Eye (tissue), 1 donor: ENCODE results near the gene KIRREL3.
A peak's percentile ranks its signal among the peaks of the same experiment; 100 is the strongest.

Experiments used
- DNase-seq: peaks from one replicate; pipeline ENCODE4 v3.0.0-alpha.2; 2015

KIRREL3 gene

DNA sequence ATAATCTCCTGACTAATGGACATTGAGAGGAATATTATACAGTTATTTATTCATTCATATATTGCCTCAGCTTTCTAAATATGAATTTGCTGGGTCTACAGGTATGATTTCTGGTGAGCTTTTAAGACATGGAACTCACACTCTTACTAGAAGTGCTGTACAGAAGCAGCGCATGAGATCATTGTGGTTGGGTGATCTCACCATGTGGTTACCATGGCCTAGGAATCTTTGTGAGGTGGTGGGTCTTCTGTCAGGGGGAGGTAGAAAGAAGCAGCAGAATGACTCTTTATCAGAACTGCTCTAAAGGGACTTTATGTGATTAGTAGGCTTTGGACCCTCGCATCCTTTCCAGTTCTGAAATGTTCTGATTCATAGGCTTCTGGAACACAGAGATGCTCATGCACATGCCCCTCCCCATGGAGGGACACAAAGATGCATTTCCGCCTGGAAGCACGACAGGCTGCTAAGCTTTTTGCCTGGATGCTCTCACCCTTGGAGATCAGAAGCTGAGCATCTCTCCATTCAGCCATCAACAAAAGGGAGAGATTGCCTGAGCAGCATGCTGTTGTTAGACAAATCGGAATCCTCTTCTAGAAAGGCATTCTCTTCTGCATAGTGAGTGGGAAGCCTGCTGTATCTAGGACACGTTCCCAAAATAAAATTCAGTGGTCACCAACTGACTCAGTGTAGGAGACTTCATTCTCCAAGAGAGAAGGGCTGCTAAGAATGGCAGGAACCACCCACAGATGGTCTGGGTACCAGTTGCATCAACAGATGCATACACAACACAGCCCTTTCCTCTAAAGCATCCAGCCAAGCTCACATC, 51.3 kb downstream of the KIRREL3 start:
- DNase-seq = peak; percentile 64

DNA sequence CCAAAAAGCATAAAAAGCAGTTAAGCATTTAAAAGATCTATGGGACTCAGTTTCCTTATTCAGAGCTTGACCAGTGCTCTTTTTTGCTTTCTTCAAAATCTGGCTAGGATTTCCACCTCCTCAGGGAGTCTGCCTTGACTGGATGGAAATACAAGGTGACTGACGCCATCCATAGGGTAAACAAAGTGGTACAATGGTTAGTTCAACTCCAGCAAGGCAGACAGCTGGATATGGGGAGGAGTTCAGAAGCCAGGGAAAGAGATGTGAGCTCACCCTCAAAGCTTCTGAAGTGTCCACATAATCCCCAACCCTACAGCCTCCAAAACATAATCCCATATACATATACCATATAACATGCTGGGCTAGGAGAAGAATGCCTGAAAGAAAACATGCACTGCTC, 52.0 kb downstream of the KIRREL3 start:
- no peak for DNase-seq

DNA sequence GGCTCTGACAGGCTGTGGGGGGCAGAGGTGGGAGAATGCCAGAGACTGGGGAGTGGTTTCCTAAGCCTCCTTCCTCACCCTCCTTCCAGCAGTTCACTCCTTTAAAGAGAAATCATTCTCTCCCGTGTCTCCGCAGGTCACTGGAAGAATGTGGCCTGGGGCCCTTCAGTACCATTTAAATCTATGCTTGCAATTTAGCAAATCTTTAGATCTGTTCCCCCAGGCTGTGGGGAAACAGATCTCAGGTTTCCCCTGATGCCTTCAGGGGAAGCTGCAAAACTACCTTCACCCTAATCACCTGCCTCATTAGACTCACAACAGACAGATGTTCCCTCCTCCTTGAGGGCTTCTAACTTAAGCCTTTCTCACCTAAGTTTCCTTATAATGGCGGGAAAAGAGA, 55.3 kb downstream of the KIRREL3 start:
- no peak for DNase-seq

DNA sequence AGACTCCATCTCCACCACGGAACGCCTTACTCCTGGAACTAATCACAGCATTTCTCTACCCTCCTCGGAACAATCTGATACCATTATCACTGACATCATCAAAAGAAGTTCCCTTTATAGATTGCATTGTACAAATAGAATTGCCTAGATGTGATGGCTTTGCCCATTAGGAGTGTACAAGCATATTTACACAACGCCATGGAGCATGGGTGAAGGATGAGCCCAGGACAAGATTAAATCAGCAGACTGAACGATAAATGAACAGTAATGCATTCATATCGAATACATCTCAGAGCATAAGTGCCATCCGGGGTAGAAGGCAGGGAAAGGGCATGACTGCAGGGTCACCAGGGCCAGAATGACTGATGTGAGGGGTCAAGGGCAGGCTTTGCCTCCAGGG, 57.3 kb downstream of the KIRREL3 start:
- no peak for DNase-seq

DNA sequence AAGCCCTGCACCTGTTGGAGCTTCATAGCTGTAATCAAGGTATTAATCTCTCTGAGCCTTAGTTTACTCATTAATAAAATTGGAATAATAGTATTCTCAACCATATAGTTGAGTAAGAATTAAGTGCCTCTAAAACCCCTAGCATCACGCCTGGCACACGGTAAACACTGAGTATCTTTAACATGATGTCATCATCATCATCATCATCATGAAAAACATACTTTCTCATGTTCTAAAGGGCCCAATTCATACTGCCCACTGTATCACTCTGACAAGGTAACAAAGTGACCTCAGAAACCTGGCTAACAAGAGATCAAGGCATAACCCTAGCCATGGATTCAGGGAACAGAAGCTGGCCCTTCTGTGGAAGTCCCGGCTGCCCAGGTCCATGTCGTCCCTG, 58.4 kb downstream of the KIRREL3 start:
- DNase-seq = no peak

DNA sequence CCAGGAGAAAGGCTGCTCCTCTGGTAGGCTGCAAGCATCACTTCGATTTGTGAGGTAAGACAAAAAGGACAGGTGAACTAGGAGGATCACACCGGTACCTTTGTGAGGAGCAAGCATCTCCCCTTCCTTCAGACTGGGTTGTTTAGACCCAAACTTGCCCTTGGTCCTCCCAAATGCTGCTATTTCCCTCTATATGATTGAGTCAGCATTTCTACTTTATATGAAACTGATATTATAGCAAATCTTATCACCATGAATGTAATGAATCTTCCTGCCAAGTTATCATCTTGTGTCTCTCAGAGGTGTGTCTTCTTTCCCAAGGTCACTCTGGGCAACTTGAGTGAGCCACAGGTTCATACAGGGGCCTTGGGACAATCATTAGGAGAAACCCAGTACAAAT, 61.0 kb downstream of the KIRREL3 start:
- DNase-seq = no peak

DNA sequence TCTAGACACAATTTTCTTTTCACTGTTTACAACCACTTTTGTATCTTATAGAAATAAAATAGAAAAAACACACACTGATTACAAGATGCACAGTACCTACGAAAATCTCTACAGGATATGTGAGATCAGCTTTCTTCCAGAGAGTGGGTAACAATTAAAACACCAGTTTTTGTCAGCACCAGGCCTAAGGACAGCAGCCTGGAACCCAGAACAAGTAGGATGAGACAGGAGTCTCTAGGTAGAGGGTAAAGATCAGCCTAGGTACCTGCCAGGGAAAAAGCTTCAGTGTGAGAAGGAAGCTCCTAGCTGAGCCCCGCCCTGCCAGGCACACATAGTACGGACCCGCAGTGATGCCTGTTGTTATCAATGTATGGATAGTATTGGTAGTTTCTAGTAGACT, 61.9 kb downstream of the KIRREL3 start:
- DNase-seq = no peak

DNA sequence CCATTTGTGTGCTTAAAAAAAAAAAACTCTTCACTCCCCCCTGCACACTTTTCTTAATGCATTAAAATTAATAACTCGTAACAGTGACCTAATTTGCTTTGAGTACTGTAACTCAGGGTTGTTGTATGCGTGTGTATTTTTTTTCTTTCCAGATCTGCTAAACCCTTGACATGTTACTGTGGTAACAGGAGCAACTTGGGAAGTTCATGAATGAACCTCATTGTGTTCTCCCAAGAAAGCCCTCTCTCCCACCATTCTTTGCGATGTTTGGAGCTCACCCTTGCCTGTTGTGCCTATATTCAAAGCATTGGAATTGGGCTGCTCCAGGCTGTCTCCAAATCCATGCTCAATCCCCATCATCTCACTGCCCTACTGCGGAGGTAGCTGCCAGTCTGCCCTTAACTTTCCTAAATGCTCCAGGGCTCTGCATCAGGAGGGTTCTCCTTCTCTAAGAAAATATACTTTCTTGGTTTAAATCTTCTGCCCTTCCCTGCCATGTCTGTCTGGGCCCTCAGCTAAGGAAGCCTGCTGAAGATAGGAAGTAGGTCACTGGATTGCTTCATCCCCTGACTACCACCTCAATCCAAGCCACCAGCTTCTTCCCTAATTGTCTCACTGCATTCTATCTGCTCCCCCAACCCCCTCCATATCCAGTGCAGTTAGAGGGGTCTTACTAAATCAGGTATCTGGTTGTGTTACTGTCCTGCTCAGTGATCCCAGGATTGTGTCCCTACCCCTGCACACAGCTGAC, 70.3 kb downstream of the KIRREL3 start:
- DNase-seq = peak; percentile 45

DNA sequence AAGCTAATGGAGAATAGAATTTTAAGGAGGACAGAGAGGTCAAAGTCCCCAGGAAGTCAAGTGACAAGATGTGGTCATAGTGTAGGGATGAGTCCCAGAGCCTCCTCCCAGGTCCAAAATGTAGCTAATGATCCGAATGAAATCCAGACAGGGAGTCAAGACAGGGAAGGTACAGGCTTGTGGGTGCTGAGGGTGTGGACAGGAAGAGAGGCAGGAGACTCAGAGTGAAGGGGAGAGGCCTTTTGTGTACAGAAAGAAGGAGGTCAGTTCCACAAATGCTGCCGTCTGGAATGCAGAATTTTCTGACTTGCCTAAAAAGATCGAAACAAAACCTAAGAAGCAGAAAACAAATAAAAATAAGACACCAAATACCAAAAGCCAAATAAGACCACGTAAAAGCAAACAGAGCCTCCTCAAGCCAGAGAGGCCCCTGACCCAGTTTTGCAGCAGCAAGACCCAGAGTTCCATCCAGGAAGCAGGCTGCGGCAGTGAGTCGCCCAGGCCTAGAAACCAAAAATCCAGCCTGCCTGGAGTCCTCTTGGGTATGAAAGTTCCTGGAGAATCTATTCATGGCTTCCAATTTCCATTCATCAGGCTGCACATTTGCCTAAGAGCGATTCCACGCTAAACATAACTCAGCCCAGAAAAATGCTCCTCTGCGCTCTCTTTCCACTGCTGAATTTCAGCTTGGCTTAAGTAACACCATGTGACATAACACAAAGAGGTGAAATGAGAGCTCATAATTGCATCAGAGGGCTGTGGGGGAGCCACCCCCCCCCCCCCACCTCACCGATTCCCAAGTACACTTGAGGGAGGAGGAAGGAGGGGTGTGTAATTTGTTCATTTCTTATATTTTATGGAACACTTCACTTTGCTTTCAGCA, 71.2 kb downstream of the KIRREL3 start:
- DNase-seq = peak; percentile 68

DNA sequence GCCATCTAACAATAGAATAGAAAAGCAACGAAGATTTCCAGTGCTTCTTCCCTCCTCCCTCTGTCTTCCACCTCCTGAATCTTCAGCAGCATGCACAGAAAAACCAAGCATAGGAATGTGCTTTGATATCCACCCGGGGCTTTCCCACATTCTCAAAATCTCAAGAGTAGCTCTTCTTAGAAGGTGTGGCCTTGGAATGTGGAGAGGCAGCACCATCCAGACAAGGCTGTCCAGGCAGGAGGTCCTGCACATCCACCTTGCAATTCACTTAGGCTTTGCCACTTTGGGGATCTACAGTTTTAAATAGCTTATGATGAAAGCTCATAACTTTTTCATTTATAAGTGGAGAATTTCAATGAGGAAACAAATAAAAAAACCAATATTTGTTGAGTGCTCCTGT, 72.9 kb downstream of the KIRREL3 start:
- no peak for DNase-seq

DNA sequence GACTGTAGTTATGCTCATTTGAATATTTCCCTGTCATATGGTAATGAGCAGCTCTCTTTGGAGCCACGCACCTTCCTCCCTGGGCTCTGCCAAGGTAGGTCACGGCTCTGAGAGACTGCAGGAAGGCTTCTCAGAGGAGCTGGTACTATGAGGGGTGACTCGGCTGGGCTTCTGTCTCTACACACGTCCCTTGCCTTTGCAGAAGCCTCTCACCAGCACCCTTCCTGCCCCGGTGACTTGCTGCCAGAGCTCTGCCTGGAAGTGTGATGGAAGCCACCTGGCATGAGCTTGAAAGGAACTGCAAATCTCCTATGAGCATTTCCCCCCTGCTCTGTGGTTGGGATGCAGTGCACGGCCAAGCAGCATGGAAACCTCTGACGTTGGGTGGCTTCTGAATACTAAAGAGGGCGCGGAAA, 74.2 kb downstream of the KIRREL3 start:
- DNase-seq = no peak

DNA sequence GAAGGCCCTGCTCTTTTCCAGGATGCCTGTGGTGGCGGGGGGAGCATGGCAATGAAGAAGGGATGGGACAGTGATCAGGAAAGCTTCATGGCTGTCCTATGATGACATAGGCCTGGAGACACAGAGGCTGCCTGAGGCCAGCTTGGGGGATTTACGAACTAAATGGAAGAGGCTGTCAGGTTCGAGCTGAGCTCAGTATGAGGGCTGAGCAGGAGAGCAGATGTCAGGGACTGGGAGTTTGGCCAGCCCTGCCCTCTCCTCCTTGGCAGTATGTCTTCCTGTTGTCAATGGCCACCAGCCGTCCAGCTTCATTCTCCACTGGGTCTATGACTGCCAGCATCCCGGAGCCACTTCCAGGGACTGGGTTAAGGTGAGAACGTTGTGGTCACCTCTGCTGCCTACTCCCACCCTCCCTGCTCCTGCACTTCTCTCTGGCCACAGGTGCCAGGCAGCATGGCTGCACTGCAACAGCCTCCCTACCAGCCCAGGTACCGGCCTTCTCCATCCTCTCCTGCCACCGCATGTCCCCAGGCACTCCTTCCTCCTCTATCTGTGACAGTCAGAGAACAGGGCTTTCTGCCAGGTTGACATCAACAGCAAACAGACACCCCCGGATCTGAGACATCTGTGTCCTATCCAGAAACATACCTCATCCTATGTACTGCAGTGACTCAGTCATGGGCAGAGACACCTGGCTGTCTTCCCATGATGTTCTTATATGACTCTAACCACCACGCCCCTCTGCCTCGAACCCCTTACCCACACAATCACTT, 75.1 kb downstream of the KIRREL3 start:
- DNase-seq = no peak

DNA sequence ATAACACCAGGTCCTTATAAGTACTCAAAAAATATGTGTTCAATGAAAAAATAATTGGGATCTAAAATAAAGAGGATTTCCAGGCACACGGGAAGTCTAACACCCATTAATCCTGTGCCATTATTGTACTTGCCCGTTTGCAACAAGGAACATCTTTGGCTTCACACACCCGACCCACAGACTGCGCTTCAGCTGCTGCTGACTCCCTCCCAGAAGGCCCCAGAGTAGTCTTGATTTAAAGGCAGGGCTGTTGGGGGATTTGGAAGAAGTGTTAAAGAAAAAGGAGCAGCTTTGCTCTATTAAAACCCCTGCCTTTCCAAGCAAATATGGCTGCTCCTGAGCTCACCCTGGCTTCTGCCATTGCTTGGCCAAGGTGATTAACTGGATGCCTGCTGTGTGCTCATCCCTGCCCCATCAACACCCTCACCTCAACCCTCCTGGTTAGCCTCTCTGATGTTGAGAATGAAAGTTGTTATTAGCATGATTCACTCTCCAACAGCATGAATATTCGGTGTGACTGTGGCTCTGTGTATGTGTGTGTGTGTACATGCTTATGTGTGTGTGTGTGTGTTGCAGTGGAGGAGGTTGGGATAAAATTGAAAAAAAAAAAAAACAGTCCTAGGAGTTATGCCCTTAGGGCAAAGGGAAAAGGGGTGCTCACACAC, 76.1 kb downstream of the KIRREL3 start:
- no peak for DNase-seq

DNA sequence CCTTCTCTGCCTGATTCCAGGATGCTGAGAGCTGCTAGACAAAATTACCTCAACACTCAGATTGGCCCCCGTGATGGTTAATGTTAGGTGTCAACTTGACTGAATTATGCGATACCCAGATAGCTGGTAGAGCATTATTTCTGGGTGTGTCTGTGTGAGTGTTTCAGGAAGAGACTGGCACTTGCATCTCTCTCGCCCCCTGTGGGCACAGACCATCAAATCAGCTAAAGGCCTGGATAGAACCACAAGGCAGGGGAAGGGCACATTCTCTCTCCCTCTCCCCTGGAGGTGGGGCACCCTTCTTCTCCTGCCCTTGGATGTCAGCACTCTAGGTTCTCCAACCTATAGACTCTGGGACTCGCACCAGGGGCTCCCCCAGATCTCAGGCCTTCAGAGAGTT, 79.7 kb downstream of the KIRREL3 start:
- DNase-seq = no peak

DNA sequence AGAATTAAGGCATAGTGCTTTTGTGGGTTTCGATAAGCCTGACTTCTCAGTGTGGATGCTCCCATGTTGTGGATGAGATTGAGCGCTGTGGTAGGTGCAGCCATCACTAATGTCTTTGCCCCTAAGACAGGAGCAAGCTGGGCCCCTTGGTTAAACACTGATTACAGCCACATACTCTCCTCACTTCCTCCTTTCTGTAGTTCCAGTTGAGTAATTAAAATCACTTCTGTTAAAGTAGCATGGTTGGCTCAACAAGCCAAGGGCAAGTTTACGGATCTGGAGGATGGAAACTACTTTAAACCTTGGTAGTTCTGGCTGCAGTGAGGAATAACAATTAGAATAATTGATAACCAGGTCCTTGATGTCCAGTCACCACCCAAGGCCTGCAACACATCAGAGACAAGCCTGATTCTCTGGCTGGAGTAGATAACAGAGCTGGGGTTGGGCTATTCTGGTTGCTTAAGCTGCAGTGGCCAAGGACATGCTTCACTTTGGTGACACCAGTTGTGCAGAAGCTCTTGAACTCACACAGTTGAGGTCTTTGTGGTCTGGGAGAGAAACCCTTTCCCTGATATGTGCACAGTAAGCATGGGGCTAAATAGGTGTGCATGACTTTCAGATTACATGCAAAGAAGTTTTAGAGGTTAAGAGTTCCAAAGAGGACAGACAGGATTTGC, 81.3 kb downstream of the KIRREL3 start:
- DNase-seq = no peak

DNA sequence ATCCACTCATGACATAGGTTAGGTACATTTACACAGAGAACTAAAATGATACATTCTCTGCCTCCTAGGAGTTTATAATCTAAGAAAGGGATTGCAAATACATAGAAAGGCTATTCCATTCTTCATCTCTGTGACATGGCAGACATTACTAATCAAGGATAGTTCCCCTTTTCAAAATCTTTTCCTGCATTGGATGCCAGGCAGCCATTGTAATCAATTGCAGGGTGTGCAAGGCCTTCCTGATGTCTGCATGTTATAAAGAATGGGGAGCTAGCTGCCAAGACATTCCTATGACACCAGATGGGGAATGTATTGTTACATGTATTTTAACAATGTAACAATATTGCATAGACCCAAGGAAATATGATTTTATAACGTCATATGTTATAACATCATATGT, 82.0 kb downstream of the KIRREL3 start:
- DNase-seq = no peak

DNA sequence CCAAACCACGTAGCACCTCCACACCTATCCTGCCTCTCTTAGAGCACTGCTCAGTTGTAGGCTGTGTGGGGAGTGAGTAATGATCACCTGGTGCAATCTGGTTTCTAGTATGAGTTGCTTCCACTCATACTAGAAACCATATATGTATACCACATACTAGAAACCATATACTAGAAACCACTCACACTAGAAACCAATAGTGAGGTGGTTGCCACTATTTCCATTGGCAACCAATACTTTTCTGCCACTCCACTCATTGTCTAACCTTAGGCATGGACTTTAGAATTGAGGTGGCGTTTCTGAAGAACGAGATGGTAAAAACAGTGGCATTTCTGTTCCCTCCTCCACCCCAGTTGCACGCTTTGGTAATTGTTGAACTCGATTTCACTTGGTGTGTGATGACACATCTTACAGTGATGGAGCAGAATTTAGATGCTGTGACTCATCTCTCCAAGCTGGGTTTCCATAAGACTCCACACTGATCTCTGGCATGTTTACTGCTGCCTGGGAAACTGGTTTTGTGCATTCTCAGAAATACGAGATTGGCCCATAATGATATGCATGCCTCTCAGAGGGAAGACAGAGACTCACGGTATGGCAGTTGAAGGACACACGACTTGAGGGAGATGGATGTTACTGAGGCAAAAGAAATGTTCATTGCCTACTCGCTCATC, 82.9 kb downstream of the KIRREL3 start:
- no peak for DNase-seq

DNA sequence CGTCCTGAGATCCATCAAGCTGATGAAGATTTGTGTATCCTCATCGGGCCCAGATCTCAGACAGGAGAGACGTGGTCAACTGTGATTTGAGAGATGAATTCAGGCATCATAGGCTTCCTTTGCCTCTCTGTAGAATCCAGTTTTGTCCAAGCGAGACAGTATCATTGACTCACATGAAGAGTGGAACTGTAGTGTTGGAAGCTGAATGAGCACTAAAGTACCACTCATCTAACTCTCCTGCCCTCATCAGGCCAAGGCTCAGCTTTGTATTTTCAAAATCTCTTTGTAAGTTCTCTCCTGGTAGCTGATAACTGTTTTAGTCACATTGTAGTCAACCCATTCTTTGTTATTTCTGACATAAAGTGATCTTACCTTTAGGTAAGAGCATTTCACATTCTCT, 85.1 kb downstream of the KIRREL3 start:
- no peak for DNase-seq

DNA sequence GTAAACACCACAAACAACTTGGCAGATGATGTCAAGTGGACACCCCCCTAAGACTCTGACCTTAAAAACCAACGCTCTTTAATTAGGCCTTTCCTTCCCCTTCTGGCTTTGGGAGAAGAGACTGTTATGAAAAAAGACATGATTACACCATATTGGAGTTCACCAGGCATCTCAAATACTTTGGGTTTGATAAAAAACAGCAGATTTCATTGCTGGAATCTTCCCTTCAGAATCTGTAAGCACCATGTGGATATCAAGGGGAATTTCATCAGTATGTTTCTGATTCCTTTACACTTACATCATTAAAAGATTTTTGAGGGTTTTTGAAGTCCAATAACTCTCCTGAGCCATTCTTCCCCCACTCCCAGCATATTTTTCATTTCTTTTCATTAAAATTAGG, 85.6 kb downstream of the KIRREL3 start:
- DNase-seq = no peak

DNA sequence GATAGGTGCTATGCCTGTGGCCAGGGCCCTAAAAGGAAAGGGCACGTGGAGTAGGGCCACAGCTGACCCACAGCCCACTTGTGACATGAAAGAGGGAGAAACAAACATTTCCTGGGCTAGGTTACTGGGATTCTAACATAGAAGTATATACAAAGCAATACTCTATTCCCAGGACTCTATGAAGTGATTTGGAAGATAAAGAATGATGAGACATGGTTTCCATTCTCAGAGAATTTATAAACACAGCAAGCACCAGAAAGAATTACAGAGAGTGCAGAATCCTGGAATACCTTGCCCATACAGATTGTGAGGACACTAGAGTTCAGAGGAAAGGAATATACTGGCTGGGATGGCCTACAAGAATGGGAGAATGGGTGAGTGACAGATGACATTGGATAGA, 86.4 kb downstream of the KIRREL3 start:
- no peak for DNase-seq

DNA sequence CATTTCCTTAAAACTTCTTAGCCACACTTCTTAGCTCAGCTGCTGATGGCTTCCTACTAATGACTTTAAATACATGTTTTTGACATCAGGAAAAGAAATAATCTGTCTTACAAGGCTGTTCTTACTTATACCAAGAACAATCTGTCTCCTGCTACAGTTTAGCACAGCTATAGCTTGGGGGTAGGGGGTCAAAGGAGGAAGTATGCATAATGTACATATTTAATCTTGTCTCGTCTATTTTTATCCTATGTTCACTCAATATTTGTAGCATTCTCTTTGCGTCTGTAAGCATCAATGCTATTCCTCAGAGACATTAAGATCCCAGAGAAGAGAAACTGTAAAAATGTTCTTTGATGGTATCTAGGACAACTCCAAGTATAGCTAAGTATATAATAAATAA, 96.0 kb downstream of the KIRREL3 start:
- no peak for DNase-seq
